Activated CD8-positive, alpha-beta memory T cell treated with anti-CD3 and anti-CD28 coated beads for 36 hours (primary cell): ENCODE measurements around the gene TERT. TPM values are rescaled to one million over a fixed set of nuclear protein-coding genes. Genes with fewer than 3 reads are reported as not detected.
"Not testable (repeated sequence)": the region's sequence is repeated elsewhere in the genome, so short reads cannot be mapped to it uniquely, and the experiment has no call there.

Source experiments
- CTCF ChIA-PET: fragments of 350-600 bp; sonication (Branson Sonifier 250); formaldehyde crosslinking; loops from one replicate; lab custom pipeline; 2021; ENCODE audit warnings: antibody characterized with exemption; lab: Charles Lee
- POLR2A ChIA-PET: fragments of 350-600 bp; sonication (Branson Sonifier 250); formaldehyde crosslinking; loops from one replicate; lab custom pipeline; 2021; ENCODE audit warnings: antibody characterized with exemption; lab: Charles Lee
- total RNA-seq, 2 experiments: library from RNA; stranded (reverse); gene quantifications; one replicate each; pipeline ENCODE4 v1.2.3, GENCODE V29; 2021

Gene TERT
- 1 to 10 TPM; 2.9 to 4.0 TPM for total RNA-seq

DNA sequence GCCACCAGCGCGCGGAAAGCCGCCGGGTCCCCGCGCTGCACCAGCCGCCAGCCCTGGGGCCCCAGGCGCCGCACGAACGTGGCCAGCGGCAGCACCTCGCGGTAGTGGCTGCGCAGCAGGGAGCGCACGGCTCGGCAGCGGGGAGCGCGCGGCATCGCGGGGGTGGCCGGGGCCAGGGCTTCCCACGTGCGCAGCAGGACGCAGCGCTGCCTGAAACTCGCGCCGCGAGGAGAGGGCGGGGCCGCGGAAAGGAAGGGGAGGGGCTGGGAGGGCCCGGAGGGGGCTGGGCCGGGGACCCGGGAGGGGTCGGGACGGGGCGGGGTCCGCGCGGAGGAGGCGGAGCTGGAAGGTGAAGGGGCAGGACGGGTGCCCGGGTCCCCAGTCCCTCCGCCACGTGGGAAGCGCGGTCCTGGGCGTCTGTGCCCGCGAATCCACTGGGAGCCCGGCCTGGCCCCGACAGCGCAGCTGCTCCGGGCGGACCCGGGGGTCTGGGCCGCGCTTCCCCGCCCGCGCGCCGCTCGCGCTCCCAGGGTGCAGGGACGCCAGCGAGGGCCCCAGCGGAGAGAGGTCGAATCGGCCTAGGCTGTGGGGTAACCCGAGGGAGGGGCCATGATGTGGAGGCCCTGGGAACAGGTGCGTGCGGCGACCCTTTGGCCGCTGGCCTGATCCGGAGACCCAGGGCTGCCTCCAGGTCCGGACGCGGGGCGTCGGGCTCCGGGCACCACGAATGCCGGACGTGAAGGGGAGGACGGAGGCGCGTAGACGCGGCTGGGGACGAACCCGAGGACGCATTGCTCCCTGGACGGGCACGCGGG is at the start of gene TERT:
Gene TERT (minus strand): TSS at position 234 of the 815 bp plus-strand sequence. CDS start 79 bp downstream, at position 155.
- ChIA-PET CTCF (no interaction called here), POLR2A (no interaction called here)

DNA sequence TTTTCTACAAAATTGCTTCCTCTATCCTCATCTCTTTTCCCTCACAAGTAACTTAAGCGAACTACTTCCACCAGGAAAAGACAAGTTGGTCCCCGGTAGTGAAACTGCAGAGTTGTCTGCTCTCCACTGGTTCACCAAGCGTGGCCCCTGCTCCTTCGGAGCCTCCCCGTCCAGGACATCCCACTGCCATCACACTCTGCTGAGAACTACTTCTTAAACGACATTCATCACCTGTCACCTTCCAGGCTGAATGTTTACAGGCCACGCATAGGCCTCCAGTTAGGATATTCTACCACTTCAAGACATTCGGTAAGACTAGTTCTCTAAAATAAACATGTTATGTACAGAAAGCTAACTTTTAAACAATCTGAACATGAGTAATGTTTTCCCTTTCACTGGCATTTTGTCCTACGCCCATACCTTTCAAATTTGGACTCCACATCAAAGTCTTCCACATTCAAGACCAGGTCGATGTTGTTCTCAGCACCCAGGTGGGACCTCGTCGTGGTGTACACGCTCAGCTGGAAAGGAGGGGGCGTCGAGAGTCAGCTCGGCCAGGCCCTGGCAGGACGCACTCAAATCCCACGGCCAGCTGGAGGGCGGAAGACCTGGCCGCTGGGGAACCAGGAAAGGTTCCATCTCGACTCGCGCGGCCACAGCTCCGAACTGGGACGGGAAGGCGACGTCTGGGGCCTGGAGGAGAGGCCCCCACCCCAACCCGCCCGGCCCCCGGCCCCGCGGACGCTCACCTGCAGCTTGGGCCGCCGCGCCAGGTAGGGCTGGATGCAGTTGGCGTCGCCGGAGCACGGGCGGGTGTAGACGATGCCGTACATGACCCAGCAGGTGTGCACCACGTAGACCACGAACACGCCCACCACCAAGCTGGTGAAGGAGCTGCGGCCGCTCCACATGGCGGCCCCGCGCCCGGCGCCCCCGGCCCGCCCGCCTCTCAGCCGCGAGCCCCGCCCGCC is 49.3 kb upstream of the TERT start:
- ChIA-PET CTCF (interaction anchor here (1.2 kb wide), 1 partner anchor 301 kb away, joined by 6 read pairs; no protein-coding TSS in a partner anchor), POLR2A (interaction anchor here (0.6 to 1.7 kb wide), 2 partner anchors 42 to 204 kb away, joined by 6 to 7 read pairs; no protein-coding TSS in a partner anchor)

DNA sequence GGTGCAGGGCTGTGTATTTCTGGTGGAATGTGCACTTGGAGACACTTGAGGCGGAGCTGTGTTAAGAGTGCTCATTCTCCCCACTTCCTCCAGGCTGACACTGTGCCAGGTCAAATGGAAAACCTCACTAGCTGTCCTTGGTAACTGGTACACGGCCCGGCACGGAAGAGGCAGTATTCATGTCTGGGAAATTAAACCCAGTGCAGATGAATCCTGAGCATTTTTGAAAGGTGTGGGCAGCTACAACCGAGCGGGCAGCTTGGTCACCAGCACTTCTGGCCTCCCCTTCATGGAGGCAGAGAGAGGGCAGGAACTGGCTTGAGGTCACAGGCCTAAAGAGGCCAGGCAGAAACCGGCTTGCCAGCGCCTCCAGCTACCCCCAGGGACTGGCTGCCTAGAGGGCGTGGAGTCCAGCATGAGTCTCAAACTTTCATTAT is 48.5 kb upstream of the TERT start:
- CTCF ChIA-PET, result interaction anchor here (1.2 kb wide), 1 partner anchor 301 kb away, joined by 6 read pairs; no protein-coding TSS in a partner anchor

DNA sequence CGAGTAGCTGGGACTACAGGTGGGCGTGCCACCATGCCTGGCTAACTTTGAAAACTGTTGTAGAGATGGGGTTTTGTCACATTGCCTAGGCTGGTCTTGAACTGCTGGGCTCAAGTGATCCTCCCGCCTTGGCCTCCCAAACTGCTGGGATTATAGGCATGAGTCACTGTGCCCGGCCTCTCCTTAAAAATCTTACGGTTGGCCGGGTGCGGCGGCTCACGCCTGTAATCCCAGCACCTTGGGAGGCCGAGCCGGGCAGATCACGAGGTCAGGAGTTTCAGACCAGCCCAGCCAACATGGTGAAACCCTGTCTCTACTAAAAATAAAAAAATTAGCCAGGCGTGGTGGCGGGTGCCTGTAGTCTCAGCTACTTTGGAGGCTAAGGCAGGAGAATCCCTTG is 47.8 kb upstream of the TERT start:
- ChIA-PET POLR2A (interaction anchor here (0.7 kb wide), 1 partner anchor 112 kb away, joined by 7 read pairs; no protein-coding TSS in a partner anchor), CTCF (interaction anchor here (0.6 to 0.7 kb wide), 3 partner anchors 36 to 138 kb away, joined by 3 to 4 read pairs (median 4); no protein-coding TSS in a partner anchor)

More for the DNA sequence above, 48.5 kb upstream of the TERT start:
- POLR2A ChIA-PET, result no interaction called here

DNA sequence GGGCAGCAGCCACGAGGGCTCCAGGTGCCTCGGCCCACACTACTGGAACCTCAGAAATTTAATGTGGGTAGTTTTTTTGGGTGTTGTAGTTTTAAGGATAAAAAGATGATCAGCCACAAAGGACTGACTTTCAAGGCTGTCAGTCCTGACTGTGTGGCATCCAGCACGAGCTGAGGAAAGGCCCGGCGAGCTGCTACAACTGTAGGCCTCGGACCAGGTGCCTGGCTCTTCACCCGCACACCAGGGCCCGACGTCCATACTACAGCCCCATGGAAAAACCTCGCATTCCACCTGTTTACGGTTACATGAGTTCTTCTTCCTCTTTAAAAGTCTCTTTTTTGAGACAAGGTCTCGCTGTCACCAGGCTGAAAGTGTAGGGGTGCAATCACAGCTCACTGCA is 47.4 kb upstream of the TERT start:
- POLR2A ChIA-PET, result interaction anchor here (0.7 kb wide), 1 partner anchor 112 kb away, joined by 7 read pairs; no protein-coding TSS in a partner anchor

DNA sequence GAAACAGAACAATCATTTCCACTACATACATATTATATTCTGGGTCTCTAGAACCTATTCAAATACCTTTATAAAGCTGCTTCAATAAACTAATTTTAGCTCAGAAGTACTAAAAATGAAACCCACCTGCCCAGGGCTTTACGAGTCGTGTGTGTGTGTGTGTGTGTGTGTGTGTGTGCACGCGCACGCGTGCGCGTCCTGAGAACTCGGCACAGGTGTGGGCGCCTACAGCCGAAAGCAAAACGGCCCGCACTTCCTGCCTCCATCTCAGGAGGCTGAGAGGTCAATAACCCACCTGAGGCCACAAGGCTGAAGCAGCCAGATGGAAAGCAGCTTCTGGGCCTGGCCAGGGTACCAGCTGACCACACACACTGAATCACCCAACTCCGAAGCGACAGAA is 47.0 kb upstream of the TERT start:
- ChIA-PET CTCF (no interaction called here), POLR2A (no interaction called here)

More for the DNA sequence above, 47.4 kb upstream of the TERT start:
- CTCF ChIA-PET, result interaction anchor here (0.6 to 0.7 kb wide), 3 partner anchors 36 to 138 kb away, joined by 3 to 4 read pairs (median 4); no protein-coding TSS in a partner anchor

DNA sequence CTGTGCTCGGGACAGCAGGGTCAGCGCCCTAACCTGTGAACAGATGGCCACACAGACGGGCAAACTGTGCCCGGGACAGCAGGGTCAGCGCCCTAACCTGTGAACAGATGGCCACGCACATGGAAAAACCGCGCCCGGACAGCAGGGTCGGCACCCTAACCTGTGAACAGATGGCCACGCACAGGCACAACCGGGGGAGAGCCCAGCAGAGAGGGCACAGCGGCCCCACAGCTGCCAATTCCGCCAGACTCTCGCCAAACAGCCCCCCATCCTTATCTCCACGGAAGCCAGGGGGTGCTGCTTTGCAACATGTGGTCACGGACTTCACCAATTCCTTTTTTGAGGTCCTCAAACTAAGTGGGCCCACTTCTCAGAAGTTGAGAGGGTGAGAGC is 44.9 kb upstream of the TERT start:
- POLR2A ChIA-PET, CTCF ChIA-PET: not testable (repeated sequence)

DNA sequence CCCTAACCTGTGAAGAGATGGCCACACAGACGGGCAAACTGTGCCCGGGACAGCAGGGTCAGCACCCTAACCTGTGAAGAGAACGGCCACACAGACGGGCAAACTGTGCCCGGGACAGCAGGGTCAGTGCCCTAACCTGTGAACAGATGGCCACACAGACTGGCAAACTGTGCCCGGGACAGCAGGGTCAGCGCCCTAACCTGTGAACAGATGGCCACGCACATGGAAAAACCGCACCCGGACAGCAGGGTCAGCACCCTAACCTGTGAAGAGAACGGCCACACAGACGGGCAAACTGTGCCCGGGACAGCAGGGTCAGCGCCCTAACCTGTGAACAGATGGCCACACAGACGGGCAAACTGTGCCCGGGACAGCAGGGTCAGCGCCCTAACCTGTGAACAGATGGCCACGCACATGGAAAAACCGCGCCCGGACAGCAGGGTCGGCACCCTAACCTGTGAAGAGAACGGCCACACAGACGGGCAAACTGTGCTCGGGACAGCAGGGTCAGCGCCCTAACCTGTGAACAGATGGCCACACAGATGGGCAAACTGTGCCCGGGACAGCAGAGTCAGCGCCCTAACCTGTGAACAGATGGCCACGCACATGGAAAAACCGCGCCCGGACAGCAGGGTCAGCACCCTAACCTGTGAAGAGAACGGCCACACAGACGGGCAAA is 44.4 kb upstream of the TERT start:
- CTCF ChIA-PET, POLR2A ChIA-PET: not testable (repeated sequence)

DNA sequence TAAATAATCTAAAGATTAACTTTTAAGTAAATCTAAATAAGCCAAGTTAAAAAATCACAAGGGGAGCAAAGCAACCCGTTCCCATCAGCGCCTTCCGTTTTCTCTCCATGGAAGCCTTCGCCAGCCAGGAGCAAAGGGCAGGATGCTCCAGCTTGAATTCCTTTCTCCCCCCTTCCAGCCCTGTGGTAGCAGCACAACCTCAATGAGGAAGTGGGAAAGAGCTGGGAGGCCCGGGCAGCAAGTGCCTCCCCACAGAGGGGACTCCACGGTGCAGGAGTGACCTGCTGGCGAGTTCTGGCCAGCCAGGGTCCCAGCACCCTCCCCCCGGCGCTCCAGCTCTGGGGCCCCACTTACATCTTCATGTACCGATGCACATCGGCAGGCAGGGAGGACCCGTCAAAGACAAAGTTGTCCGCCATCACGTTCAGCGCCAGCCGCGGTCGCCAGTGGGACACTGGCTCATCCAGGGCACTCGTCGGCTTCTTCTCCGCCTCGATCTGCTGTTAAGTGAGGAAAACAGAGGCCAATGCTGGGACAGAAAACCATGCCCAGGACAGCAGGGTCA is 43.7 kb upstream of the TERT start:
- POLR2A ChIA-PET, result no interaction called here
- CTCF ChIA-PET, result no interaction called here

DNA sequence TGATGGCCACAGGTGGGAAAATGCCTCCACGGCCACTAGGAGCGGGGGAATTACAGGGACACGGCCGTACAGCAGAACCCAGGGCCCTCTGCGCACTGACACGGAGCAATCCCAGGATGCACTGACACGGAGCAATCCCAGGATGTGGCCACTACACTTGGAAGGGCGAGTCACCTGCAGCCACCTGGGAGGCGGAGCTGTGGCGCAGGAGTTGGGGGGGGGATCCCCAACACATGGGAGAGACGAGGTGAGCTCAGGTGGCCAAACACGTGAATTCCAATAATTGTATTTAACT is 43.3 kb upstream of the TERT start:
- POLR2A ChIA-PET, result no interaction called here

DNA sequence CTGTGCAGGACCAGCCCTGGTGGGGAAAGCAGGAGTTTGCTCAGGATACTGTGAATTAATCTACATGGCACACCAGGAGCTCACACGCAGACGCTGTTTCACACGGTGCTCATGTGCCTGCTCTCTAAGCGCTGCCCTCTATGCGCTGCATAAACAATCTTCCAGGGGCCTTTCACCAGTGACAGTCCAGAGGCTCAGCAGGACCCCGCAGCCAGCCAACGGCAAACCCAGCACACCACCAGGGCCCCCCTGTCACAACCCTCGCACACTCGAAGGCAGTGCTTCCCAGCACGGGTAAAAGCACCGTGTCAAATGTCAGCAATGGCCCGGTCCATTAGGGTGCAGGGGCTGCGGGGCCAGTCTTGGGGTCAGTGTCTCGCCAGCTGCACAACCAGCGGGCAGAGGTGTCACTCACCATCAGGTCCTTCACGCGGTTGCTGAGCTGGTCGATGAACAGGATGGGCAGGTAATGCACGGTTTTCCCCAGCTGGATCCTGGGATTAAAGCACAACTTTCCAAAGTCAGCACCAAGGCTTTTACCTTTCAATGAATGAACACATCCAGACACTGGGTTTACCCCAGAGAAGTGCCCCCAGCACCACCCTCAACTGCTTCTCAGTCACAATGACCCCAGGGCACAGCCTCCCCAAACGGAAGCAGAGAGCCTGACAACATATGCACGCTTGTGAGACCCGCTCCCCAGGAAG is 42.8 kb upstream of the TERT start:
- ChIA-PET POLR2A (no interaction called here), CTCF (no interaction called here)

More for the DNA sequence above, 43.3 kb upstream of the TERT start:
- CTCF ChIA-PET, result no interaction called here

DNA sequence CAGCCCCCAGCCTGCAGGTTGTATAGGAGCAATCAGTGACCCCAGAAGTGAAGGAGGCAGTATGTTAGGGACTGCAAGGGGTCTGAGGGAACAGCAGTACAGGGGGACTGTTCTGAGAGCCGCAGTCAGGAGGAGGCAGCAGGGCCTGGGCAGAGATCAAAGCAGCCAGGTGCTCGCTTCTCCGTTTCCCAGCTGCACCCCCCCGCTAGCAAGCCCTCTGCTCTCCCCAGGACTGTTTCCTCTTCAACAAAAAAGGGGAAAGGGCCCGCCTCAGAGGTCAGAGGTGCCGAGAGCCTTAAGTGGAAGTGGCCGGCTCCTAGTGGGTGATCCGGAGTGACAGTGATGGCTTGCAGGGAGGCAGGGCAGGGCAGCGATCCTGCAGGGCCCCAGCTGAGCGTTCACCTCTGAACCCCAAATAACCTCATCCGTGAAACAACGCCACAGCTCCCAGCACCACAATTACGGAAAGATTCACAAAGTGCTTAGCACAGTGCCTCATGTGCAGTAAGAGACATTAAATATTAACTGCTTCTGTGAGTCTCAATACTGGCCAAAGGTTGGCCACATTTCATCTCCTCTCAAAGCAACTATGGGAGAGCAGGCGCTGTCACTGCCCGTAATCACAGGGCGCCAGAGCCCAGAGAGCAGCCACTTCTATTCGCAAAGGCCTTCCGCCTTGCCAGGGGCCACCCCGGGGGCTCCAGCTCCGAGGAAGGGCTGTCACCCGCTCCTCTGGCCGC is 42.1 kb upstream of the TERT start:
- POLR2A ChIA-PET, result no interaction called here
- CTCF ChIA-PET, result no interaction called here

DNA sequence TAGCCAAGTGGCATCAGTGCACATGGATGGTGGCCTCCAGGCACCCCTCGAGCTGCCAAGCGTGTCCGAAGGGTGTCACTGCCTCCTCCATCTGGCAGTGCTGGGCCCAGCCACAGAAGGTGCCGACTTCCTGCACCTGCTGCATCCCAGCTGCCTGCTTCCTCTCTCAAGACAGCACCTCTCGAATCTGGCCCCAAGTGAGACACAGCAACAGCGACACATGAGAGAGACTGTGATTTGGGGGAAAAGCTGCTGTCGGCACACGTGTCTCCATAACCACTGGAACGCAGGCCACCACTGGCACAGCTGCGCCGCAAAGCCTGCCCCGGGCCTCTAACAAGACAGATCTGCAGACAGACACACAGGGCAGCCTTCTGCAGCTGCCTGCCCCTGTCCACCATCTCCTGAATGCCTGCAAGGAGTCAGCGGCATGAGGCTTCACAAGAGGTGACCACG is 41.3 kb upstream of the TERT start:
- ChIA-PET POLR2A (no interaction called here), CTCF (no interaction called here)

DNA sequence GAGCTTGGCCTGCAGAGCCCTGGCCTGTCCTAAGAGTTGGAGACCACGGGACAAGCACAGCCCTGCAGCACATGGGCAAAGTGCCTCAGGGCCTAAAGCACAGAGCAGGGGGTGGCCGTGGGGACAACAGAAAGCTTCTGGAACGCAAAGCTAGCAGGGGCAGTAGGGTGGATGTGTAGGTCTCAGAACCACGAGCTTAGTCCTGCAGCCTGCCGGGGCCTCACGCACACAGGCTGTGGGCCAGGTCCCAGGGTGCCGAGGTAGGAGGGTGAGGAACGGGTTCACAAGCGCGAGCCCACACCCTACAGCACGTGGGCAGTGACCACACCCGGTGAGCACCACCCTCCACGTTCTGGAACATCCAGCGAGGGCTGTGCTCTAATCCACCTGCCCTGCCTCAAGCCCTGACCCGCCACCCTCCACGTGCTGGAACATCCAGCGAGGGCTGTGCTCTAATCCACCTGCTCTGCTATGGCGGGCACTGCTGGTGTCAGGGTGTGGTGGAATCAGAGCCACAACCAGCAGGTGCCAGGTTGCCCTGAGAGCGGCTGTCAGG is 40.8 kb upstream of the TERT start:
- POLR2A ChIA-PET, result no interaction called here
- CTCF ChIA-PET, result no interaction called here

DNA sequence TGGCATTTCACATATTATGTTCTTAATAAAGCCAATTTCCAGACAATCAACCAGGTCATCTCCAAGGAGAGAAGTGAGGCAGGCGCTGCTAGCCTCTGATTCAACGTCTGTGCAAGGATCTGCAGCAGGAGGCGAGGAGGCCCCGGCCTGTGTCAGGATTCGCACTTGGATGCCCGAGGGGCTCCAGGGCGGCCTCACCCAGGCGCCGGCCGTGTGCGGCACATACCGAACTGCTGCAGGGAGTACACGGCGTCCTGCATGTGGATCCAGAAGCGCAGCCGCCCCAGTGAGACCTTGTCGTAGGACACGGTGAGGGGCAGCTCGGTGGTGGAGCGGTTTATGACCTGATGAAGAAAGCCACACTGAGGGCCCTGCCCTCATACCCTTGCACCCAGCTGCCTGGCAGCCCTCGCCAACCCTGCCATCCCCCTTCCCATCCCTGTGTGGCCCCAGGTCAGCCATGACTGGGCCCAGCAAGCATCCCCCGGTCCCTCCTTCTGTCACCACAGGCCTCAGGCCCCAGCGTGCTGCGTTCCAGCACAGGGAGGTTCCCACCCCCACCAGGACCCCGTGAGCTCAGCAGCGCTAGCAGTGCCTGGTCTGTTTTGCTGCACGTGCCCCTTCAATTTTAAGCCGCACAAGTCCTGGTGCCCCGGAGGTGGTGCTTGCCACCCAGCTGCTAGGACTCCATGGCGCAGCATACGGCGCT is 40.1 kb upstream of the TERT start:
- CTCF ChIA-PET, result no interaction called here
- POLR2A ChIA-PET, result no interaction called here

DNA sequence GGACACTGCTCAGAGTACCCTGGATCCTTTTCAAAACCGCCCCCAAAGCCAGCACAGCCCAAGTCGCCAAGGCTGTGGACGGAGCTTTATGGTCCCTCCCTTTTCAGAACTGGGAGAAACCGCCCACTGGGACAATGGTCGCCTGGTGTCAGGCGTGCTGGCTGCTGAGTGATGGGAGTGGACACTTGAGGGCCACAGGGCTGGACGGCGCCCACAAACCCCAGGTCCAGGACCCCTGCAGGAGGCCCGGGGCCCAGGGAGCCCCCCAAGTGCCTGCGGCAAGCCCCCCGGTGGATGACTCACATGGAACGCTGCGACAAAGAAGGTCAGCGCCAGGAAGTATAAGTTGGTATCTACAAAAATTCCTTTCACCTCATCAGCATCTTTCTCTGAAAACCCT is 39.1 kb upstream of the TERT start:
- POLR2A ChIA-PET, result no interaction called here
- CTCF ChIA-PET, result no interaction called here

DNA sequence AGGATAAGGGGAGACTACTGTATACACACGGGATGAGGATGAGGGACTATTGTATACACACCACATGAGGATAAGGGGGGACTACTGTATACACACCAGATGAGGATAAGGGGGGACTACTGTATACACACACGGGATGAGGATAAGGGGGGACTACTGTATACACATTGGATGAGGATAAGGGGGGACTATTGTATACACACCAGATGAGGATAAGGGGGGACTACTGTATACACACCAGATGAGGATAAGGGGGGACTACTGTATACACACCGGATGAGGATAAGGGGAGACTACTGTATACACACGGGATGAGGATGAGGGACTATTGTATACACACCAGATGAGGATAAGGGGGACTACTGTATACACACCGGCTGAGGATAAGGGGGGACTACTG is 38.4 kb upstream of the TERT start:
- POLR2A ChIA-PET, CTCF ChIA-PET: not testable (repeated sequence)
